ENCODE measurements around the gene PIP4K2A. TPM values are rescaled to one million over a fixed set of nuclear protein-coding genes. Genes with fewer than 3 reads are reported as not detected.
A peak's percentile ranks its signal among the peaks of the same experiment; 100 is the strongest.

PIP4K2A gene
- total RNA-seq, 4 donors from 2014 or later, result 2.6 to 14.9 (median 12.4) TPM

DNA sequence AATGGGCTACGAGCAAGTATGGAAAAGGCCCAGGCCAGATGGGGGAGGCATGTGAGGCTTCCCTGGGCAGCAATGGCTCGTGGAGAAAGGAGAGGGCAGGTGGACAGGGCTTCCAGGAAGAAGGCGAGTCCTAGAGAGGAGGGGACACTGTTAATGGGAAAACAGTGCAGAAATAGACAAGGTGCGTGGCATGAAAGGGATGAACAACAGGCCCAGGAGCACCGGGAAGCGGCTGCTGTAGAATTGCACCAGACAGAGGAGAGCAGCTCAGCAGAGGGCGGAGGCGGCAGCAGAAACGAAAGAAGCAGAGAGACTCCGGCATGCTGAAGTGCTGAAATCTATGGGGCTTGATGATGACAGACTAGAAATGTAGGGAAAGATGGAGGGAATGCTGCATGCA lies 102.1 kb downstream of the PIP4K2A start:
- H3K27me3 ChIP-seq, result no peaks in the 10 kb centered on the region
- no peaks in the 10 kb centered on the region for H3K36me3 ChIP-seq
- no peak for DNase-seq
- TF ChIP-seq POLR2AphosphoS5 (IDR thresholded peaks at IDR 0.05) (no peak), POLR2A (IDR thresholded peaks at IDR 0.05) (no peak), EP300 (IDR thresholded peaks at IDR 0.05; ENCODE audit: low read depth) (no peak)
- TF ChIP-seq, protein P1, sequence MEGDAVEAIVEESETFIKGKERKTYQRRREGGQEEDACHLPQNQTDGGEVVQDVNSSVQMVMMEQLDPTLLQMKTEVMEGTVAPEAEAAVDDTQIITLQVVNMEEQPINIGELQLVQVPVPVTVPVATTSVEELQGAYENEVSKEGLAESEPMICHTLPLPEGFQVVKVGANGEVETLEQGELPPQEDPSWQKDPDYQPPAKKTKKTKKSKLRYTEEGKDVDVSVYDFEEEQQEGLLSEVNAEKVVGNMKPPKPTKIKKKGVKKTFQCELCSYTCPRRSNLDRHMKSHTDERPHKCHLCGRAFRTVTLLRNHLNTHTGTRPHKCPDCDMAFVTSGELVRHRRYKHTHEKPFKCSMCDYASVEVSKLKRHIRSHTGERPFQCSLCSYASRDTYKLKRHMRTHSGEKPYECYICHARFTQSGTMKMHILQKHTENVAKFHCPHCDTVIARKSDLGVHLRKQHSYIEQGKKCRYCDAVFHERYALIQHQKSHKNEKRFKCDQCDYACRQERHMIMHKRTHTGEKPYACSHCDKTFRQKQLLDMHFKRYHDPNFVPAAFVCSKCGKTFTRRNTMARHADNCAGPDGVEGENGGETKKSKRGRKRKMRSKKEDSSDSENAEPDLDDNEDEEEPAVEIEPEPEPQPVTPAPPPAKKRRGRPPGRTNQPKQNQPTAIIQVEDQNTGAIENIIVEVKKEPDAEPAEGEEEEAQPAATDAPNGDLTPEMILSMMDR (IDR thresholded peaks at IDR 0.05), result no peak
- H3K4me3 ChIP-seq, result no peak overlapping the region
- H3K27ac ChIP-seq, result peak overlapping the region; percentile 19 to 46 (median 32)
- intact Hi-C loops (cut with DNase I; ENCODE audit: low total_unique reads) (no loop called here), in situ Hi-C loops (cut with MboI; ENCODE audit: low pct_ligation_motif_present in 1 of 4, low pct_unique_long_range_greater_than_20kb in 1 of 4, low sequenced_read_pairs in 3 of 4) (no loop called here)
- H3K4me1 ChIP-seq, result peaks cover 4 to 13% (median 7%) of the 10 kb centered on the region in 4 donors
- WGBS, 2 donors (ENCODE audit: low coverage in 1 of 2), result 73 to 93% methylated on average over 7 to 10 of the region's 10 CpGs
- H3K9me3 ChIP-seq, result no peaks in the 10 kb centered on the region

- Histone ChIP-seq H3K9me3 (no peaks in the 10 kb centered on the region), H3K27me3 (no peaks in the 10 kb centered on the region), H3K27ac (peak overlapping the region; percentile 19 to 46 (median 34)), H3K4me1 (peaks cover 4 to 13% (median 7%) of the 10 kb centered on the region in 4 donors), H3K4me3 (no peak overlapping the region), H3K36me3 (no peaks in the 10 kb centered on the region)
- TF ChIP-seq POLR2A (IDR thresholded peaks at IDR 0.05) (no peak), EP300 (IDR thresholded peaks at IDR 0.05; ENCODE audit: low read depth) (no peak), POLR2AphosphoS5 (IDR thresholded peaks at IDR 0.05) (no peak)
- TF ChIP-seq, protein P1 (IDR thresholded peaks at IDR 0.05), result no peak
- WGBS, 2 donors (ENCODE audit: low coverage in 1 of 2), result 65 to 72% methylated on average over 8 of the region's 8 CpGs
- in situ Hi-C loops (cut with MboI; ENCODE audit: low pct_ligation_motif_present in 1 of 4, low pct_unique_long_range_greater_than_20kb in 1 of 4, low sequenced_read_pairs in 3 of 4) (no loop called here), intact Hi-C loops (cut with DNase I; ENCODE audit: low total_unique reads) (no loop called here)
- peak; percentile 28 for DNase-seq
Measured at GRCh38 chr10:22611425-22612115, 102.8 kb downstream of the PIP4K2A start.

- DNase-seq, result no peak
- H3K27ac ChIP-seq, result no peak overlapping the region
- TF ChIP-seq POLR2A (IDR thresholded peaks at IDR 0.05) (no peak), POLR2AphosphoS5 (IDR thresholded peaks at IDR 0.05) (no peak), EP300 (IDR thresholded peaks at IDR 0.05; ENCODE audit: low read depth) (no peak)
- TF ChIP-seq, protein P1 (IDR thresholded peaks at IDR 0.05), result no peak
- H3K36me3 ChIP-seq, result no peaks in the 10 kb centered on the region
- H3K27me3 ChIP-seq, result no peaks in the 10 kb centered on the region
- no peaks in the 10 kb centered on the region for H3K9me3 ChIP-seq
- peaks cover 4 to 16% (median 5%) of the 10 kb centered on the region in 4 donors for H3K4me1 ChIP-seq
- H3K4me3 ChIP-seq, result no peak overlapping the region
- 74 to 78% methylated on average over 5 of the region's 5 CpGs for WGBS, 2 donors (ENCODE audit: low coverage in 1 of 2)
- intact Hi-C loops (cut with DNase I; ENCODE audit: low total_unique reads), result no loop called here
- in situ Hi-C loops (cut with MboI; ENCODE audit: low pct_ligation_motif_present in 1 of 4, low pct_unique_long_range_greater_than_20kb in 1 of 4, low sequenced_read_pairs in 3 of 4), result no loop called here
Measured at GRCh38 chr10:22610610-22611009, 103.8 kb downstream of the PIP4K2A start.

DNA sequence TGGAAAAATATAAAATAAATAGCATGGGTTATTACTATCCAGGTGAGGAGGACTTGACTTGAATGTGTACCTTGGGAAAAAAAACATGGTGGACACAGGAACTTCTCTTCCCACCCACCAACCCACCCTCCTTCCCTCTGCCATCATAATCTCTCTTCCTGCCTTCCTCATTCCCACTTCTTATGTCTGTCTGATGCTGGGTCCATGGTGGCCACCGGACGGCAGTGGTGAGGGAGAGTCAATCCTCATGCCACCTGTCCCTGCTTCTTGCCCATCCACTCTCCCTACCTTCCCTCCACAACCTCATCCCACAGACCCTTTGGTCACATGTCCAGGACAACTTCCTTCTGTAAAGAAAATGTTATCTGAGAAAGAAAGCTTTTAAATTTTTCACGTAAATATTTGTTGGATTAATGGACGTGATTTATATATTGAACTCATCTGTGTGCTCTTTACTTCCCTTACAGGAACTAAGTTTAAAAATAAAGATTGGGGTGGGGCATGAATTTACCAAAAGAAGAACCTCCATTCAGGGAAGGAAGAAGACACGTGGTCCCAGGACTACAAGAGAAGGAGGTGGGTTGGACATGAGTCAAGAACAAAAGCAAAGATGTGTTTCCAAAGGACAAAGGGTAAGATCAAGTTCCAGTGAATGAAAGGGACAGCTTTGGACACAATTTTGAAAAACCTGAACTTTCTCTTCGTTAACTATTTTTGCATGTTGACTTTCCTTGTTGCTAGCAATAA lies 104.5 kb downstream of the PIP4K2A start:
- H3K36me3 ChIP-seq, result no peaks in the 10 kb centered on the region
- intact Hi-C loops (cut with DNase I; ENCODE audit: low total_unique reads) (no loop called here), in situ Hi-C loops (cut with MboI; ENCODE audit: low pct_ligation_motif_present in 1 of 4, low pct_unique_long_range_greater_than_20kb in 1 of 4, low sequenced_read_pairs in 3 of 4) (no loop called here)
- WGBS, 2 donors (ENCODE audit: low coverage in 1 of 2), result 73 to 83% methylated on average over 3 to 6 of the region's 6 CpGs
- H3K27me3 ChIP-seq, result no peaks in the 10 kb centered on the region
- no peak overlapping the region for H3K27ac ChIP-seq
- no peak overlapping the region for H3K4me3 ChIP-seq
- H3K9me3 ChIP-seq, result no peaks in the 10 kb centered on the region
- DNase-seq, result no peak
- H3K4me1 ChIP-seq, result peaks cover 0 to 16% (median 4%) of the 10 kb centered on the region in 4 donors
- TF ChIP-seq EP300 (IDR thresholded peaks at IDR 0.05; ENCODE audit: low read depth) (no peak), POLR2A (IDR thresholded peaks at IDR 0.05) (no peak), POLR2AphosphoS5 (IDR thresholded peaks at IDR 0.05) (no peak)
- TF ChIP-seq, protein P1 (IDR thresholded peaks at IDR 0.05), result no peak
